Hepatocyte (in vitro differentiated cells): ENCODE measurements around the gene GAB1.

Source experiments
- CTCF ChIP-seq: fragments of 200-600 bp; sonication (generic); IDR thresholded peaks from 2 replicates; pipeline ENCODE4 v1.5.1; 2016; ENCODE audit warnings: antibody characterized with exemption, mild to moderate bottlenecking; ENCODE audit not compliant: poor library complexity
- EZH2 ChIP-seq: fragments of 200-600 bp; sonication (generic); IDR thresholded peaks from 2 replicates; pipeline ENCODE4 v1.6.1; 2016; ENCODE audit warnings: antibody characterized with exemption, mild to moderate bottlenecking, borderline replicate concordance

- no peak for TF ChIP-seq CTCF
- TF ChIP-seq EZH2: no peak
These were observed 10.9 kb downstream of the GAB1 start for GRCh38 chr4:143347484-143348111.
